GM12892 (cell line): ENCODE data around the gene PFDN5.

ENCODE experiments used
- POLR2A ChIP-seq: IDR thresholded peaks from 2 replicates; pipeline ENCODE4 v1.6.1; 2011; ENCODE audit warnings: low read depth, low read length, control low read depth
- POLR2AphosphoS5 ChIP-seq: IDR thresholded peaks from 2 replicates; pipeline ENCODE4 v1.6.1; 2011; ENCODE audit warnings: low read depth, low read length, control low read depth
- TAF1 ChIP-seq: IDR thresholded peaks from 2 replicates; pipeline ENCODE4 v1.6.1; 2011; ENCODE audit warnings: low read depth, mild to moderate bottlenecking, control low read depth, low read length, borderline replicate concordance

DNA sequence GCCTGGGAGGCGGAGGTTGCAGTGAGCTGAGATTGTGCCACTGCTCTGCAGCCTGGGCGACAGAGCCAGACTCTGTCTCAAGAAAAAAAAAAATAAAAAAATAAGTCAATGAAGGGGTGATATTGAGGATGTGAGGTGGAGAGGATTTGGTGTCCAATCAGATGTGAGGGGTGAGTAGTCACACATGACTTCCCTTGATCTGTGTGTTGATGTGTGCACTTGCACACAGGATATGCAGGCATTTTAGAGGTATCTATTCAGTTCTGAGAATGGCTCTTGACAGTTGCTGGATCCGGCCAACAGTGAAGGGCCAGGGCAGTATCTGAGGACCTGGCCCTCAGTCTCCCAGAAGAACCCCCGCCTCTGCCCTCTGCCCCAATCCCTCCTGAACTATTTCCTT, 48.6 kb downstream of the PFDN5 start:
- TF ChIP-seq TAF1, result no peak
- no peak for TF ChIP-seq POLR2A
- TF ChIP-seq POLR2AphosphoS5, result no peak
